GM21619 (cell line): ENCODE measurements around the gene NR0B2.
"Not testable (repeated sequence)": the region's sequence is repeated elsewhere in the genome, so short reads cannot be mapped to it uniquely, and the experiment has no call there.

Source experiments
- ATAC-seq: cut with Tn5 transposase; IDR thresholded peaks from one replicate; pipeline ENCODE4 v1.9.1; 2021; ENCODE audit not compliant: unreplicated experiment

The NR0B2 gene

GRCh38 chr1:26913754-26914619 is at the start of gene NR0B2:
NR0B2 (minus strand) TSS chr1:26913975; CDS start chr1:26913940, 35 bp downstream.
- no peak for ATAC-seq

GRCh38 chr1:26961826-26962225 is 48.1 kb upstream of the NR0B2 start:
- no peak for ATAC-seq

GRCh38 chr1:26960625-26960966 is 46.8 kb upstream of the NR0B2 start:
- no peak for ATAC-seq

GRCh38 chr1:26959722-26960624 is 46.2 kb upstream of the NR0B2 start, which contains the start of gene KDF1:
KDF1 (minus strand) TSS chr1:26960468; CDS start chr1:26952380, 8,088 bp downstream.
- no peak for ATAC-seq

GRCh38 chr1:26959270-26959669 is 45.5 kb upstream of the NR0B2 start:
- ATAC-seq: no peak

GRCh38 chr1:26957306-26957705 is 43.5 kb upstream of the NR0B2 start:
- no peak for ATAC-seq

- no peak for ATAC-seq
These were observed 42.5 kb upstream of the NR0B2 start for GRCh38 chr1:26956321-26956720.

GRCh38 chr1:26953374-26953773 is 39.6 kb upstream of the NR0B2 start:
- ATAC-seq: no peak

- no peak for ATAC-seq
These were observed 38.2 kb upstream of the NR0B2 start for GRCh38 chr1:26951821-26952497.

- ATAC-seq: no peak
These were observed 37.4 kb upstream of the NR0B2 start for GRCh38 chr1:26951216-26951615.

GRCh38 chr1:26950602-26951001 is 36.8 kb upstream of the NR0B2 start:
- no peak for ATAC-seq

GRCh38 chr1:26949926-26950319 is 36.1 kb upstream of the NR0B2 start:
- no peak for ATAC-seq

- no peak for ATAC-seq
These were observed 35.6 kb upstream of the NR0B2 start for GRCh38 chr1:26949266-26949925.

- not testable (repeated sequence) for ATAC-seq
These were observed 34.9 kb upstream of the NR0B2 start for GRCh38 chr1:26948725-26949057.

- no peak for ATAC-seq
These were observed 32.5 kb upstream of the NR0B2 start for GRCh38 chr1:26946270-26946669.

GRCh38 chr1:26945728-26946127 is 32.0 kb upstream of the NR0B2 start:
- ATAC-seq: no peak

- no peak for ATAC-seq
These were observed 31.4 kb upstream of the NR0B2 start for GRCh38 chr1:26945138-26945537.

- ATAC-seq: no peak
These were observed 28.9 kb upstream of the NR0B2 start for GRCh38 chr1:26942656-26943055.

- ATAC-seq: no peak
These were observed 27.5 kb upstream of the NR0B2 start for GRCh38 chr1:26941311-26941710.

- ATAC-seq: no peak
These were observed 24.9 kb upstream of the NR0B2 start for GRCh38 chr1:26938659-26939025.
